NT2/D1 (cell line): ENCODE results near the gene ELF3.
"Not testable (repeated sequence)": the region's sequence is repeated elsewhere in the genome, so short reads cannot be mapped to it uniquely, and the experiment has no call there.

Experiments used
- DNase-seq: peaks from one replicate; pipeline ENCODE4 v3.0.0-alpha.2; 2011; ENCODE audit warnings: low read depth, low spot score
- H3K27me3 ChIP-seq: 2 replicates; pipeline ENCODE4 v1.6.0; 2011; ENCODE audit warnings: mild to moderate bottlenecking; ENCODE audit not compliant: insufficient read length, insufficient read depth
- H3K36me3 ChIP-seq: 2 replicates; pipeline ENCODE4 v1.6.1; 2011; ENCODE audit warnings: mild to moderate bottlenecking, low read length, mixed read lengths; ENCODE audit not compliant: insufficient read depth, insufficient read length
- H3K4me1 ChIP-seq: 2 replicates; pipeline ENCODE4 v1.5.1; 2011; ENCODE audit not compliant: insufficient read depth, insufficient read length
- H3K4me3 ChIP-seq: 2 replicates; pipeline ENCODE4 v1.5.1; 2011; ENCODE audit warnings: low read depth; ENCODE audit not compliant: insufficient read length
- H3K9ac ChIP-seq: 2 replicates; pipeline ENCODE4 v1.6.0; 2011; ENCODE audit warnings: low read depth; ENCODE audit not compliant: insufficient read length
- H3K9me3 ChIP-seq: 2 replicates; pipeline ENCODE4 v1.5.1; 2011; ENCODE audit warnings: mild to moderate bottlenecking, low read length; ENCODE audit not compliant: insufficient read depth
- SUZ12 ChIP-seq: IDR thresholded peaks from 2 replicates; pipeline ENCODE4 v1.6.1; 2011; ENCODE audit not compliant: insufficient read length, insufficient read depth; ENCODE audit errors: extremely low read depth
- YY1 ChIP-seq: IDR thresholded peaks from 2 replicates; pipeline ENCODE4 v1.6.1; 2011; ENCODE audit not compliant: insufficient read length, insufficient read depth
- ZNF274 ChIP-seq: IDR thresholded peaks from 2 replicates; pipeline ENCODE4 v1.6.1; 2011; ENCODE audit warnings: mild to moderate bottlenecking, low read depth, low read length

ELF3 gene

GRCh38 chr1:202038688-202039346 lies 28.4 kb downstream of the ELF3 start:
- Histone ChIP-seq H3K4me3 (no peak overlapping the region), H3K9ac (no peak overlapping the region), H3K9me3 (no peaks in the 10 kb centered on the region), H3K36me3 (no peaks in the 10 kb centered on the region), H3K27me3 (no peaks in the 10 kb centered on the region), H3K4me1 (peaks cover 5% of the 10 kb centered on the region)
- DNase-seq: no peak
- TF ChIP-seq SUZ12: no peak

- DNase-seq: no peak
- Histone ChIP-seq H3K27me3 (no peaks in the 10 kb centered on the region), H3K9ac (no peak overlapping the region), H3K36me3 (no peaks in the 10 kb centered on the region), H3K9me3 (no peaks in the 10 kb centered on the region), H3K4me1 (no peaks in the 10 kb centered on the region), H3K4me3 (no peak overlapping the region)
- TF ChIP-seq YY1 (no peak), SUZ12 (no peak), ZNF274 (no peak)
Observed at GRCh38 chr1:202045705-202046104, 35.3 kb downstream of the ELF3 start.

DNA sequence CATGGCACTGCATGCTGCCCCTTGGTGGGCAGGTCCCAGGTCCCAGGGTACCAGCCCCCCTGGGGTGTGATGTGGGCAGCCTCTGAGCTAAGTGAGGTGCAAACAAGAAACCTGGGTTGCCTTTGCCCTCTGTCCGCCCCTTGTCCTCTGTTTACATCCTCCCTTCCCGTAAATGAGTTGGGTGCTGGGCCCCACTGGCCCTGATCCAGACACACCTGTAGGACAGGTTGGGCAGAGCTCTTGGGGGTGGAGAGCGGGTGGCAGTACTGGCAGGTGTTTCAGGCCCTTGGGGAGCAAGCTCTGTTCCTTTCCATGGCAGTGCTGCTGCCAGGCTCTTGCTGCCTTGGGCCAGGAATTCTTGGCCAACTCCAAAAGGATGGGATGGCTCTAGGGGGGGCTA lies 35.8 kb downstream of the ELF3 start:
- no peaks in the 10 kb centered on the region for H3K27me3 ChIP-seq
- H3K9ac ChIP-seq: no peak overlapping the region
- no peaks in the 10 kb centered on the region for H3K4me1 ChIP-seq

GRCh38 chr1:202046748-202047708 lies 36.6 kb downstream of the ELF3 start:
- H3K4me1 ChIP-seq: no peaks in the 10 kb centered on the region
- no peak overlapping the region for H3K9ac ChIP-seq
- no peaks in the 10 kb centered on the region for H3K27me3 ChIP-seq
- H3K4me3 ChIP-seq: no peak overlapping the region
- no peak for TF ChIP-seq ZNF274
- TF ChIP-seq SUZ12: no peak
- TF ChIP-seq YY1: no peak
- H3K36me3 ChIP-seq: no peaks in the 10 kb centered on the region
- H3K9me3 ChIP-seq: no peaks in the 10 kb centered on the region
- no peak for DNase-seq

More for the DNA sequence above, 35.8 kb downstream of the ELF3 start:
- Histone ChIP-seq H3K36me3 (no peaks in the 10 kb centered on the region), H3K9me3 (no peaks in the 10 kb centered on the region), H3K4me3 (no peak overlapping the region)
- TF ChIP-seq SUZ12: no peak
- TF ChIP-seq YY1: no peak
- DNase-seq: no peak

DNA sequence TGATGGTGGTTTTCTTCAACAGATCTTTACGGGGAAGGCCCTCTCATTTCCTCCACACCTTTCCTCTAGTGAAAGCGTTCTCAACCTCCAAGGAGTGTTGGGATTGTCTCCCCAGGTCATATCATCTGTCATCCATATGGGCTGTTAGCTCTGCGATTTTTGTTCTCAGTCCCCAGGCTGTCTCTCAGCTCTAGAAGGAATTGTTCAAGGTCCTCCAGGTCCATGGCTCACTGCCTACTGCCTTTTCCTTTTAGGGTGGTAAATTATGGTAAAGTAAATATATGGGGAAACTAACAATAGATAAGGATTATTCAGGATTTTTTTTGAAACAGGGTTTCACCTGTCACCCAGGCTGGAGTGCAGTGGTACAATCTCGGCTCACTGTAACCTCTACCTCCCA lies 37.6 kb downstream of the ELF3 start:
- no peak overlapping the region for H3K9ac ChIP-seq
- DNase-seq: no peak
- no peaks in the 10 kb centered on the region for H3K27me3 ChIP-seq
- no peaks in the 10 kb centered on the region for H3K9me3 ChIP-seq
- H3K4me1 ChIP-seq: no peaks in the 10 kb centered on the region
- H3K36me3 ChIP-seq: no peaks in the 10 kb centered on the region
- TF ChIP-seq YY1 (no peak), SUZ12 (no peak), ZNF274 (no peak)
- H3K4me3 ChIP-seq: no peak overlapping the region

DNA sequence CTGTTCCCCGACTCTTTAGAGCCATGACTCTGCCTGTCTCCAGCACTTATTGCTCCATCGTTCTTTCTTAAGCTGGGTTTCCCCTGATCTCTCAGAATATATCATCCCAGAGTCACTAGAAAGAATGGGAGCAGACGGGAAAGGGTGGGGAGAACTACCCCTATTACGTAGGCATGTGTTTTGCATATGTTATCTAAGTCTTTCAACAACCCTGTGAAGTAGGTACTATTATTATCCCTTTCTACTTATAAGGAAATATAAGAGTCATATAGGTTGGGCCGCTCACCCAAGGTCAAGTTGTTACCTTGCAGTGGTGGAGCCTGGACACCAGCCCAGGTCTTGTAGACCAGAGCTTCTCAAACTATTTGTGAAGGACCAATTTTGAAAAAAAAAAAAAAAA lies 38.7 kb downstream of the ELF3 start:
- Histone ChIP-seq H3K9me3 (no peaks in the 10 kb centered on the region), H3K9ac (no peak overlapping the region), H3K4me1 (no peaks in the 10 kb centered on the region), H3K27me3 (no peaks in the 10 kb centered on the region), H3K4me3 (no peak overlapping the region), H3K36me3 (no peaks in the 10 kb centered on the region)
- DNase-seq: no peak
- TF ChIP-seq YY1 (no peak), SUZ12 (no peak), ZNF274 (no peak)

DNA sequence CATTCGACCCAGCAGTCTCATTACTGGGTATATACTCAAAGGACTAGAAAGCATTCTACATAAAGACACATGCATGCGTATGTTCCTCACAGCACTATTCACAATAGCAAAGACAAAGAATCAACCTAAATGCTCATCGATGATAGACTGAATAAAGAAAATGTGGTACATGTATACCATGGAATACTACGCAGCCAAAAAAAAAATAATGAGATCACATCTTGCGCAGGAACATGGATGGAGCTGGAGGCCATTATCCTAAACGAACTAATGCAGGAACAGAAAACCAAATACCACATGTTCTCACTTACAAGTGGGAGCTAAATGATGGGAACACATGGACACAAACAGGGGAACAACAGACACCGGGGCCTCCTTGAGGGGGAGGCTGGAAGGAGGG lies 43.7 kb downstream of the ELF3 start:
- H3K9me3 ChIP-seq: no peaks in the 10 kb centered on the region
- TF ChIP-seq SUZ12: no peak
- no peak for TF ChIP-seq ZNF274
- TF ChIP-seq YY1: no peak

GRCh38 chr1:202054673-202055072 lies 44.3 kb downstream of the ELF3 start:
- not testable (repeated sequence) for H3K9me3 ChIP-seq, H3K4me3 ChIP-seq, H3K9ac ChIP-seq, DNase-seq, H3K36me3 ChIP-seq, H3K27me3 ChIP-seq
- H3K4me1 ChIP-seq: peaks cover 17% of the 10 kb centered on the region

More for the DNA sequence above, 43.7 kb downstream of the ELF3 start:
- DNase-seq: no peak
- no peaks in the 10 kb centered on the region for H3K36me3 ChIP-seq
- H3K27me3 ChIP-seq: no peaks in the 10 kb centered on the region
- no peak overlapping the region for H3K4me3 ChIP-seq
- no peak overlapping the region for H3K9ac ChIP-seq
- H3K4me1 ChIP-seq: peaks cover 17% of the 10 kb centered on the region
